ENCODE data around the gene CDC16.

Gene CDC16

GRCh38 chr13:114298866-114299265, 64.2 kb downstream of the CDC16 start:
- no peak overlapping the region for H3K4me3 ChIP-seq (ENCODE audit: low read length in 2 of 2)
- H3K9me3 ChIP-seq (ENCODE audit: control insufficient read depth in 2 of 2, low read length in 2 of 2), result no peaks in the 10 kb centered on the region
- H3K4me1 ChIP-seq (ENCODE audit: control insufficient read depth, insufficient read depth, low read length), result no peaks in the 10 kb centered on the region
- H3K27me3 ChIP-seq (ENCODE audit: control insufficient read depth in 1 of 2, insufficient read depth in 2 of 2, low read length in 2 of 2), result no peaks in the 10 kb centered on the region
- H3K9ac ChIP-seq (ENCODE audit: low read length in 2 of 2), result no peak overlapping the region
- H3K36me3 ChIP-seq (ENCODE audit: control insufficient read depth in 2 of 2, insufficient read depth in 2 of 2, low read length in 2 of 2), result peaks cover 32 to 44% of the 10 kb centered on the region in 2 donors
- H3K27ac ChIP-seq (ENCODE audit: low read length), result no peak overlapping the region

GRCh38 chr13:114299604-114300305, 65.1 kb downstream of the CDC16 start:
- peaks cover 41 to 52% of the 10 kb centered on the region in 2 donors for H3K36me3 ChIP-seq (ENCODE audit: control insufficient read depth in 2 of 2, insufficient read depth in 2 of 2, low read length in 2 of 2)

GRCh38 chr13:114303700-114304327, 69.1 kb downstream of the CDC16 start:
- peaks cover 33 to 48% of the 10 kb centered on the region in 2 donors for H3K36me3 ChIP-seq (ENCODE audit: control insufficient read depth in 2 of 2, insufficient read depth in 2 of 2, low read length in 2 of 2)
- no peaks in the 10 kb centered on the region for H3K27me3 ChIP-seq (ENCODE audit: control insufficient read depth in 1 of 2, insufficient read depth in 2 of 2, low read length in 2 of 2)
- no peak overlapping the region for H3K9ac ChIP-seq (ENCODE audit: low read length in 2 of 2)
- H3K9me3 ChIP-seq (ENCODE audit: control insufficient read depth in 2 of 2, low read length in 2 of 2), result no peaks in the 10 kb centered on the region
- no peaks in the 10 kb centered on the region for H3K4me1 ChIP-seq (ENCODE audit: control insufficient read depth, insufficient read depth, low read length)
- H3K27ac ChIP-seq (ENCODE audit: low read length), result no peak overlapping the region
- no peak overlapping the region for H3K4me3 ChIP-seq (ENCODE audit: low read length in 2 of 2)

More at GRCh38 chr13:114299604-114300305, 65.1 kb downstream of the CDC16 start:
- no peaks in the 10 kb centered on the region for H3K27me3 ChIP-seq (ENCODE audit: control insufficient read depth in 1 of 2, insufficient read depth in 2 of 2, low read length in 2 of 2)
- H3K4me1 ChIP-seq (ENCODE audit: control insufficient read depth, insufficient read depth, low read length), result no peaks in the 10 kb centered on the region
- H3K9ac ChIP-seq (ENCODE audit: low read length in 2 of 2), result no peak overlapping the region
- H3K27ac ChIP-seq (ENCODE audit: low read length), result no peak overlapping the region
- no peaks in the 10 kb centered on the region for H3K9me3 ChIP-seq (ENCODE audit: control insufficient read depth in 2 of 2, low read length in 2 of 2)
- no peak overlapping the region for H3K4me3 ChIP-seq (ENCODE audit: low read length in 2 of 2)

- peaks cover 1% of the 10 kb centered on the region for H3K4me1 ChIP-seq (ENCODE audit: control insufficient read depth, insufficient read depth, low read length)
- H3K9me3 ChIP-seq (ENCODE audit: control insufficient read depth in 2 of 2, low read length in 2 of 2), result no peaks in the 10 kb centered on the region
- no peak overlapping the region for H3K9ac ChIP-seq (ENCODE audit: low read length in 2 of 2)
- no peak overlapping the region for H3K4me3 ChIP-seq (ENCODE audit: low read length in 2 of 2)
- H3K27me3 ChIP-seq (ENCODE audit: control insufficient read depth in 1 of 2, insufficient read depth in 2 of 2, low read length in 2 of 2), result no peaks in the 10 kb centered on the region
- H3K36me3 ChIP-seq (ENCODE audit: control insufficient read depth in 2 of 2, insufficient read depth in 2 of 2, low read length in 2 of 2), result peaks cover 30 to 42% of the 10 kb centered on the region in 2 donors
- no peak overlapping the region for H3K27ac ChIP-seq (ENCODE audit: low read length)
These were observed 69.8 kb downstream of the CDC16 start for GRCh38 chr13:114304346-114305034.

- Histone ChIP-seq H3K27ac (ENCODE audit: low read length) (no peak overlapping the region), H3K9ac (ENCODE audit: low read length in 2 of 2) (no peak overlapping the region), H3K27me3 (ENCODE audit: control insufficient read depth in 1 of 2, insufficient read depth in 2 of 2, low read length in 2 of 2) (no peaks in the 10 kb centered on the region), H3K36me3 (ENCODE audit: control insufficient read depth in 2 of 2, insufficient read depth in 2 of 2, low read length in 2 of 2) (peaks cover 11 to 16% of the 10 kb centered on the region in 2 donors), H3K9me3 (ENCODE audit: control insufficient read depth in 2 of 2, low read length in 2 of 2) (no peaks in the 10 kb centered on the region), H3K4me1 (ENCODE audit: control insufficient read depth, insufficient read depth, low read length) (peaks cover 11% of the 10 kb centered on the region), H3K4me3 (ENCODE audit: low read length in 2 of 2) (no peak overlapping the region)
These were observed 74.4 kb downstream of the CDC16 start for GRCh38 chr13:114309086-114309485.

- Histone ChIP-seq H3K36me3 (ENCODE audit: control insufficient read depth in 2 of 2, insufficient read depth in 2 of 2, low read length in 2 of 2) (peaks cover 5 to 9% of the 10 kb centered on the region in 2 donors), H3K27me3 (ENCODE audit: control insufficient read depth in 1 of 2, insufficient read depth in 2 of 2, low read length in 2 of 2) (no peaks in the 10 kb centered on the region), H3K9me3 (ENCODE audit: control insufficient read depth in 2 of 2, low read length in 2 of 2) (no peaks in the 10 kb centered on the region), H3K4me3 (ENCODE audit: low read length in 2 of 2) (no peak overlapping the region), H3K9ac (ENCODE audit: low read length in 2 of 2) (no peak overlapping the region), H3K27ac (ENCODE audit: low read length) (no peak overlapping the region), H3K4me1 (ENCODE audit: control insufficient read depth, insufficient read depth, low read length) (peaks cover 12% of the 10 kb centered on the region)
These were observed 75.2 kb downstream of the CDC16 start for GRCh38 chr13:114309806-114310410.

GRCh38 chr13:114310956-114311355, 76.3 kb downstream of the CDC16 start:
- peaks cover 5 to 9% of the 10 kb centered on the region in 2 donors for H3K36me3 ChIP-seq (ENCODE audit: control insufficient read depth in 2 of 2, insufficient read depth in 2 of 2, low read length in 2 of 2)
- H3K4me1 ChIP-seq (ENCODE audit: control insufficient read depth, insufficient read depth, low read length), result peaks cover 18% of the 10 kb centered on the region
- no peak overlapping the region for H3K27ac ChIP-seq (ENCODE audit: low read length)
- no peak overlapping the region for H3K9ac ChIP-seq (ENCODE audit: low read length in 2 of 2)
- H3K4me3 ChIP-seq (ENCODE audit: low read length in 2 of 2), result no peak overlapping the region
- H3K27me3 ChIP-seq (ENCODE audit: control insufficient read depth in 1 of 2, insufficient read depth in 2 of 2, low read length in 2 of 2), result no peaks in the 10 kb centered on the region
- H3K9me3 ChIP-seq (ENCODE audit: control insufficient read depth in 2 of 2, low read length in 2 of 2), result no peaks in the 10 kb centered on the region

GRCh38 chr13:114311387-114311786, 76.7 kb downstream of the CDC16 start:
- Histone ChIP-seq H3K9me3 (ENCODE audit: control insufficient read depth in 2 of 2, low read length in 2 of 2) (no peaks in the 10 kb centered on the region), H3K4me3 (ENCODE audit: low read length in 2 of 2) (no peak overlapping the region), H3K36me3 (ENCODE audit: control insufficient read depth in 2 of 2, insufficient read depth in 2 of 2, low read length in 2 of 2) (peaks cover 5 to 7% of the 10 kb centered on the region in 2 donors), H3K9ac (ENCODE audit: low read length in 2 of 2) (no peak overlapping the region), H3K27ac (ENCODE audit: low read length) (no peak overlapping the region), H3K4me1 (ENCODE audit: control insufficient read depth, insufficient read depth, low read length) (peaks cover 20% of the 10 kb centered on the region), H3K27me3 (ENCODE audit: control insufficient read depth in 1 of 2, insufficient read depth in 2 of 2, low read length in 2 of 2) (no peaks in the 10 kb centered on the region)

- Histone ChIP-seq H3K27me3 (ENCODE audit: control insufficient read depth in 1 of 2, insufficient read depth in 2 of 2, low read length in 2 of 2) (no peaks in the 10 kb centered on the region), H3K4me1 (ENCODE audit: control insufficient read depth, insufficient read depth, low read length) (peaks cover 20% of the 10 kb centered on the region), H3K36me3 (ENCODE audit: control insufficient read depth in 2 of 2, insufficient read depth in 2 of 2, low read length in 2 of 2) (peaks cover under 1 to 2% of the 10 kb centered on the region in 2 donors), H3K9me3 (ENCODE audit: control insufficient read depth in 2 of 2, low read length in 2 of 2) (no peaks in the 10 kb centered on the region), H3K4me3 (ENCODE audit: low read length in 2 of 2) (no peak overlapping the region), H3K27ac (ENCODE audit: low read length) (no peak overlapping the region), H3K9ac (ENCODE audit: low read length in 2 of 2) (no peak overlapping the region)
These were observed 77.2 kb downstream of the CDC16 start for GRCh38 chr13:114311908-114312307.

GRCh38 chr13:114313061-114313860, 78.6 kb downstream of the CDC16 start:
- H3K9me3 ChIP-seq (ENCODE audit: control insufficient read depth in 2 of 2, low read length in 2 of 2), result no peaks in the 10 kb centered on the region
- peaks cover 20% of the 10 kb centered on the region for H3K4me1 ChIP-seq (ENCODE audit: control insufficient read depth, insufficient read depth, low read length)
- peak overlapping the region; percentile 78 for H3K27ac ChIP-seq (ENCODE audit: low read length)
- H3K9ac ChIP-seq (ENCODE audit: low read length in 2 of 2), result peak overlapping the region; percentile 66 to 85
- peak overlapping the region; percentile 83 to 90 for H3K4me3 ChIP-seq (ENCODE audit: low read length in 2 of 2)
- no peaks in the 10 kb centered on the region for H3K36me3 ChIP-seq (ENCODE audit: control insufficient read depth in 2 of 2, insufficient read depth in 2 of 2, low read length in 2 of 2)
- H3K27me3 ChIP-seq (ENCODE audit: control insufficient read depth in 1 of 2, insufficient read depth in 2 of 2, low read length in 2 of 2), result no peaks in the 10 kb centered on the region
